ENCODE results near the gene ASIP. TPM values are rescaled to one million over a fixed set of nuclear protein-coding genes. Genes with fewer than 3 reads are reported as not detected.
"Not testable (repeated sequence)": the region's sequence is repeated elsewhere in the genome, so short reads cannot be mapped to it uniquely, and the experiment has no call there.

Gene ASIP
- total RNA-seq, 1 donor from 2014 or later: not detected

- TF ChIP-seq POLR2A (IDR thresholded peaks at IDR 0.05): no peak
- TF ChIP-seq POLR2AphosphoS5 (IDR thresholded peaks at IDR 0.05; ENCODE audit: insufficient read depth in 1 of 2, low read depth in 1 of 2): no peak
- H3K4me3 ChIP-seq: no peak overlapping the region
- no peaks in the 10 kb centered on the region for H3K4me1 ChIP-seq
- intact Hi-C loops (cut with DNase I): no loop called here
- peaks cover 4 to 64% of the 10 kb centered on the region in 2 donors for H3K36me3 ChIP-seq
- no peak overlapping the region for H3K27ac ChIP-seq
- no peak for DNase-seq (ENCODE audit: extremely low spot score in 2 of 2)
- no peaks in the 10 kb centered on the region for H3K27me3 ChIP-seq
- no peaks in the 10 kb centered on the region for H3K9me3 ChIP-seq
These were observed 42.6 kb downstream of the ASIP start for GRCh38 chr20:34283844-34284243.

- Histone ChIP-seq H3K27me3 (no peaks in the 10 kb centered on the region), H3K4me1 (no peaks in the 10 kb centered on the region), H3K9me3 (no peaks in the 10 kb centered on the region), H3K4me3 (no peak overlapping the region), H3K36me3 (peaks cover 3 to 67% of the 10 kb centered on the region in 2 donors), H3K27ac (no peak overlapping the region)
- intact Hi-C loops (cut with DNase I): no loop called here
- TF ChIP-seq POLR2A (IDR thresholded peaks at IDR 0.05) (no peak), CTCF (IDR thresholded peaks at IDR 0.05) (no peak), POLR2AphosphoS5 (IDR thresholded peaks at IDR 0.05; ENCODE audit: insufficient read depth in 1 of 2, low read depth in 1 of 2) (no peak)
- DNase-seq (ENCODE audit: extremely low spot score in 2 of 2): no peak
These were observed 44.2 kb downstream of the ASIP start for GRCh38 chr20:34285450-34285849.

- peaks cover 0 to 69% of the 10 kb centered on the region in 2 donors for H3K36me3 ChIP-seq
- H3K27ac ChIP-seq; H3K9me3 ChIP-seq; H3K4me1 ChIP-seq; DNase-seq (ENCODE audit: extremely low spot score in 2 of 2); H3K27me3 ChIP-seq; H3K4me3 ChIP-seq; intact Hi-C loops (cut with DNase I): not testable (repeated sequence)
These were observed 46.3 kb downstream of the ASIP start for GRCh38 chr20:34287500-34287899.

- H3K36me3 ChIP-seq: peaks cover 0 to 63% of the 10 kb centered on the region in 2 donors
- no peaks in the 10 kb centered on the region for H3K9me3 ChIP-seq
- intact Hi-C loops (cut with DNase I): no loop called here
- no peaks in the 10 kb centered on the region for H3K4me1 ChIP-seq
- no peak overlapping the region for H3K4me3 ChIP-seq
- TF ChIP-seq POLR2A (IDR thresholded peaks at IDR 0.05): no peak
- TF ChIP-seq CTCF (IDR thresholded peaks at IDR 0.05): no peak
- no peak for TF ChIP-seq POLR2AphosphoS5 (IDR thresholded peaks at IDR 0.05; ENCODE audit: insufficient read depth in 1 of 2, low read depth in 1 of 2)
- H3K27ac ChIP-seq: no peak overlapping the region
- no peaks in the 10 kb centered on the region for H3K27me3 ChIP-seq
- no peak for DNase-seq (ENCODE audit: extremely low spot score in 2 of 2)
These were observed 49.2 kb downstream of the ASIP start for GRCh38 chr20:34290471-34290870.

- Histone ChIP-seq H3K9me3 (no peaks in the 10 kb centered on the region), H3K36me3 (peaks cover 0 to 57% of the 10 kb centered on the region in 2 donors), H3K27ac (no peak overlapping the region), H3K4me1 (no peaks in the 10 kb centered on the region), H3K4me3 (no peak overlapping the region), H3K27me3 (no peaks in the 10 kb centered on the region)
- no peak for DNase-seq (ENCODE audit: extremely low spot score in 2 of 2)
- intact Hi-C loops (cut with DNase I): no loop called here
- no peak for TF ChIP-seq CTCF (IDR thresholded peaks at IDR 0.05)
These were observed 51.3 kb downstream of the ASIP start for GRCh38 chr20:34292496-34292895.

- peaks cover 0 to 51% of the 10 kb centered on the region in 2 donors for H3K36me3 ChIP-seq
- no peaks in the 10 kb centered on the region for H3K4me1 ChIP-seq
- TF ChIP-seq POLR2AphosphoS5 (IDR thresholded peaks at IDR 0.05; ENCODE audit: insufficient read depth in 1 of 2, low read depth in 1 of 2): no peak
- TF ChIP-seq POLR2A (IDR thresholded peaks at IDR 0.05): no peak
- TF ChIP-seq CTCF (IDR thresholded peaks at IDR 0.05): no peak
- no peaks in the 10 kb centered on the region for H3K27me3 ChIP-seq
- no peak overlapping the region for H3K4me3 ChIP-seq
- H3K9me3 ChIP-seq: no peaks in the 10 kb centered on the region
- H3K27ac ChIP-seq: no peak overlapping the region
- intact Hi-C loops (cut with DNase I): no loop called here
- no peak for DNase-seq (ENCODE audit: extremely low spot score in 2 of 2)
These were observed 51.9 kb downstream of the ASIP start for GRCh38 chr20:34293119-34293518.
